Measurements from ENCODE around the gene RAB7A. TPM values are rescaled to one million over a fixed set of nuclear protein-coding genes. Genes with fewer than 3 reads are reported as not detected.
"Not testable (repeated sequence)": the region's sequence is repeated elsewhere in the genome, so short reads cannot be mapped to it uniquely, and the experiment has no call there.

Gene RAB7A
- total RNA-seq, 1 donor from 2014 or later = 319 TPM

GRCh38 chr3:128727485-128727884 is 1.5 kb downstream of the RAB7A start:
- TF ChIP-seq CTCF (IDR thresholded peaks at IDR 0.05; ENCODE audit: insufficient read depth, low read depth, low read length) (no peak), EZH2 (IDR thresholded peaks at IDR 0.05; ENCODE audit: insufficient read depth, low read length) (no peak)
- Mint-ChIP-seq H3K27me3 (ENCODE audit: low read depth, unreplicated experiment) (no peaks in the 10 kb centered on the region), H3K4me3 (ENCODE audit: unreplicated experiment) (peak overlapping the region; percentile 95), H3K4me1 (ENCODE audit: low read depth, unreplicated experiment) (peaks cover 30% of the 10 kb centered on the region), H3K27ac (ENCODE audit: unreplicated experiment) (peak overlapping the region; percentile 45), H3K9me3 (ENCODE audit: unreplicated experiment) (no peaks in the 10 kb centered on the region), H3K36me3 (ENCODE audit: low read depth, unreplicated experiment) (peaks cover 3% of the 10 kb centered on the region)
- peaks cover 10% of the 10 kb centered on the region for H3K4me1 ChIP-seq (ENCODE audit: insufficient read depth, low read length)
- H3K4me3 ChIP-seq (ENCODE audit: insufficient read depth, low read depth, low read length) = peak overlapping the region; percentile 83
- no peak overlapping the region for H2AFZ ChIP-seq (ENCODE audit: low read depth, low read length)
- FAIRE-seq = no peak
- no peaks in the 10 kb centered on the region for H3K9me3 ChIP-seq (ENCODE audit: insufficient read depth, low read depth, low read length)
- H3K27ac ChIP-seq (ENCODE audit: low read depth, low read length) = peak overlapping the region; percentile 98
- peaks cover 63% of the 10 kb centered on the region for H4K20me1 ChIP-seq (ENCODE audit: insufficient read depth, low read length)
- H3K4me2 ChIP-seq (ENCODE audit: low read length) = peak overlapping the region; percentile 95
- DNase-seq (ENCODE audit: low read depth) = no peak
- H3K9ac ChIP-seq (ENCODE audit: low read length) = peak overlapping the region; percentile 99
- peaks cover 71% of the 10 kb centered on the region for H3K79me2 ChIP-seq (ENCODE audit: insufficient read depth, low read length)
- no peaks in the 10 kb centered on the region for H3K36me3 ChIP-seq (ENCODE audit: insufficient read depth, low read length)
- H3K27me3 ChIP-seq (ENCODE audit: insufficient read depth, low read length) = no peaks in the 10 kb centered on the region

- no peaks in the 10 kb centered on the region for H3K36me3 ChIP-seq (ENCODE audit: insufficient read depth, low read length)
- H3K4me3 ChIP-seq (ENCODE audit: insufficient read depth, low read depth, low read length) = peak overlapping the region; percentile 83
- peaks cover 76% of the 10 kb centered on the region for H3K79me2 ChIP-seq (ENCODE audit: insufficient read depth, low read length)
- H2AFZ ChIP-seq (ENCODE audit: low read depth, low read length) = no peak overlapping the region
- peaks cover 10% of the 10 kb centered on the region for H3K4me1 ChIP-seq (ENCODE audit: insufficient read depth, low read length)
- H3K9me3 ChIP-seq (ENCODE audit: insufficient read depth, low read depth, low read length) = no peaks in the 10 kb centered on the region
- Mint-ChIP-seq H3K9me3 (ENCODE audit: unreplicated experiment) (no peaks in the 10 kb centered on the region), H3K27me3 (ENCODE audit: low read depth, unreplicated experiment) (no peaks in the 10 kb centered on the region), H3K36me3 (ENCODE audit: low read depth, unreplicated experiment) (peaks cover 3% of the 10 kb centered on the region), H3K27ac (ENCODE audit: unreplicated experiment) (no peak overlapping the region), H3K4me3 (ENCODE audit: unreplicated experiment) (peak overlapping the region; percentile 95), H3K4me1 (ENCODE audit: low read depth, unreplicated experiment) (peaks cover 33% of the 10 kb centered on the region)
- no peak for TF ChIP-seq EZH2 (IDR thresholded peaks at IDR 0.05; ENCODE audit: insufficient read depth, low read length)
- TF ChIP-seq CTCF (IDR thresholded peaks at IDR 0.05; ENCODE audit: insufficient read depth, low read depth, low read length) = no peak
- DNase-seq (ENCODE audit: low read depth) (peak; percentile 61), FAIRE-seq (no peak)
- no peaks in the 10 kb centered on the region for H3K27me3 ChIP-seq (ENCODE audit: insufficient read depth, low read length)
- peak overlapping the region; percentile 98 for H3K27ac ChIP-seq (ENCODE audit: low read depth, low read length)
- H3K4me2 ChIP-seq (ENCODE audit: low read length) = peak overlapping the region; percentile 95
- peaks cover 68% of the 10 kb centered on the region for H4K20me1 ChIP-seq (ENCODE audit: insufficient read depth, low read length)
- peak overlapping the region; percentile 99 for H3K9ac ChIP-seq (ENCODE audit: low read length)
These were observed 2.0 kb downstream of the RAB7A start for GRCh38 chr3:128727996-128728395.

- H3K9me3 Mint-ChIP-seq (ENCODE audit: unreplicated experiment); H3K4me3 ChIP-seq (ENCODE audit: insufficient read depth, low read depth, low read length); H3K27me3 Mint-ChIP-seq (ENCODE audit: low read depth, unreplicated experiment); H3K36me3 ChIP-seq (ENCODE audit: insufficient read depth, low read length); H3K27ac Mint-ChIP-seq (ENCODE audit: unreplicated experiment); H3K9ac ChIP-seq (ENCODE audit: low read length); FAIRE-seq; H2AFZ ChIP-seq (ENCODE audit: low read depth, low read length); H3K27me3 ChIP-seq (ENCODE audit: insufficient read depth, low read length); H3K27ac ChIP-seq (ENCODE audit: low read depth, low read length); H3K36me3 Mint-ChIP-seq (ENCODE audit: low read depth, unreplicated experiment); DNase-seq (ENCODE audit: low read depth); H3K9me3 ChIP-seq (ENCODE audit: insufficient read depth, low read depth, low read length): not testable (repeated sequence)
- H4K20me1 ChIP-seq (ENCODE audit: insufficient read depth, low read length) = peaks cover 74% of the 10 kb centered on the region
- Mint-ChIP-seq H3K4me3 (ENCODE audit: unreplicated experiment) (peak overlapping the region; percentile 95), H3K4me1 (ENCODE audit: low read depth, unreplicated experiment) (peaks cover 37% of the 10 kb centered on the region)
- peaks cover 81% of the 10 kb centered on the region for H3K79me2 ChIP-seq (ENCODE audit: insufficient read depth, low read length)
- peaks cover 10% of the 10 kb centered on the region for H3K4me1 ChIP-seq (ENCODE audit: insufficient read depth, low read length)
- peak overlapping the region; percentile 95 for H3K4me2 ChIP-seq (ENCODE audit: low read length)
These were observed 2.5 kb downstream of the RAB7A start for GRCh38 chr3:128728521-128728920.

Data from astrocyte (in vitro differentiated cells and primary cell).